ENCODE data around the gene DCAF11.

DCAF11 gene

DNA sequence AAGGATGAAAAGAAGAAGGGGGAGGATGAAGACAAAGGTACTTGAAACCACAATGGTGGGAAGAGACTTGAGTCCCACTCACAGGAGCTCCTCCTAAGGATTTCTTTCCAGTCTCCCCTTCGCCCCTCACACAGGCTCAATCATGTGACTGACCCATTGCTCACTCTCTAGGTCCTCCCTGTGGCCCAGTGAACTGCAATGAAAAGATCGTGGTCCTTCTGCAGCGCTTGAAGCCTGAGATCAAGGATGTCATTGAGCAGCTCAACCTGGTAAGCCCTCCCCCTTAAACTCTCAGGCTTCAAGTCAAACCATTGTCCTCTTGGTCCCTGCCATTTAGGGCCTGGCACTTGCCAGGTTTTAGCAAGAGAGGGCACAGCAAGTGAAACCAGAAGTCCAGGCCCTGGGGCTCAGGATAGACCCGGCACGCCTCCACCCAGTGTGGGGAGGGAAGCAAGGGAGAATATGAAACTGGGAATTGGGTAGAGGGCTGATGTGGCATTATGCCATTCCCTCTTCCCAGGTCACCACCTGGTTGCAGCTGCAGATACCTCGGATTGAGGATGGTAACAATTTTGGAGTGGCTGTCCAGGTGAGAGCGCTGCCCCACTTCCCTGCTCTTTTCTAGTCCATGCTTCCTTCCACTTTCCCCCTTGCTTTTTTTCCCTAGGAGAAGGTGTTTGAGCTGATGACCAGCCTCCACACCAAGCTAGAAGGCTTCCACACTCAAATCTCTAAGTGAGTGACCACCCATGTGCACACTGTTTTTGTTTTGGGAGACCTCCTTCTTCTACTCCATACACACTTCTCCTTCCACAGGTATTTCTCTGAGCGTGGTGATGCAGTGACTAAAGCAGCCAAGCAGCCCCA lies 23.2 kb downstream of the DCAF11 start:
- no peak for DNase-seq

- no peak for DNase-seq
These were observed 24.1 kb downstream of the DCAF11 start for GRCh38 chr14:24138396-24139271.

DNA sequence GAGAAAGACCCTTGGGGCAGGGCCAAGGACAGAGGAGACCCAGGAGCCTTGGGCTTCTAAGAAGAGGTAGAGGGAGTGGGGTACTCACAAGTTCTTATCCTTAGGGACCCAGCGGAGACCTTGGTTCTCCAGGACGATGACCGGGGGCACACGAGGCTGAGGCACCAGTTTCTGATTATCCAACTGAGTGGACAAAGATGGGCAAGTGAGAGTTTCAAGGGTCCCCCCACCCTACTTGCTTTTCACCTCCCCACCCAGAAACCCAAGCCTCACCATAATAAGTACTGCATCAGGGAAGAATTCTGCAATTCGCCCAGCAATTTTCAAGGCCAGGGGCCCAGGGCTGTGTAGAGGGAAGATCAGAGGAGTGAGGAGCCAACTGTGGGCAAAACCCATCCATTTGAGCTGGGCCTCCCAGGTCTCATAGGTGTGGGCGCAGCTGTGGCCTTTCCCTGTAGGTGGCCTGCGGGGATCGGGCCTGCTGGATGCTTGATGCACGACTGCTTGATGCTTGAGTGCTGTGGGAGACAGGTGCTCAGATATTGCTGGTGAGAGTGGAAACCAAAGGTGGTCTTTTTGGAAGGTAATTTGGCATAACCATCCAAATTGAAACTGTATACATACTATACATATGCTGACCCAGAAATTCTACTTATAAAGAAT lies 24.8 kb downstream of the DCAF11 start:
- no peak for DNase-seq

GRCh38 chr14:24141097-24141880 lies 26.7 kb downstream of the DCAF11 start, which contains the start of gene EMC9:
Gene EMC9, minus strand, starts transcription at chr14:24141591. Its CDS starts 287 bp downstream, at chr14:24141304.
- peak; percentile 85 to 100 (median 99) for DNase-seq

- no peak for DNase-seq
These were observed 28.9 kb downstream of the DCAF11 start for GRCh38 chr14:24143511-24143910.

DNA sequence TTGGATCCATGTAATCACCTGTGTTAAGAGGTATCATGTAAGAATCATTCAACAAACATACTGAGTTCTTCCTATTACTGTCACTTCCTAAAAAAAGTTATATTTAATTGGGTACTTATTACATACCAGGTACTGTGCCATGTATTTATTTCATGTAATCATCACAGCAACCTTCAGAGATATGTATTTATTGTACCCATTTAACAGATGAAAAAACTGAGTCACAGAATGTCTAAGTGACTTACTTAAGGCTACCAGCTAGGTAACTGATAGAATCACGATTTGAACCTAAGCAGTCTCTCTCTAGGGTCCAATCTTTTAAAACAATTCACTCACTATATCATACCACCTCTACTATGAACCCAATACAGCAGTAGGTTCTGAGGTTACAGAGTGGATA lies 29.9 kb downstream of the DCAF11 start:
- DNase-seq, result no peak

DNA sequence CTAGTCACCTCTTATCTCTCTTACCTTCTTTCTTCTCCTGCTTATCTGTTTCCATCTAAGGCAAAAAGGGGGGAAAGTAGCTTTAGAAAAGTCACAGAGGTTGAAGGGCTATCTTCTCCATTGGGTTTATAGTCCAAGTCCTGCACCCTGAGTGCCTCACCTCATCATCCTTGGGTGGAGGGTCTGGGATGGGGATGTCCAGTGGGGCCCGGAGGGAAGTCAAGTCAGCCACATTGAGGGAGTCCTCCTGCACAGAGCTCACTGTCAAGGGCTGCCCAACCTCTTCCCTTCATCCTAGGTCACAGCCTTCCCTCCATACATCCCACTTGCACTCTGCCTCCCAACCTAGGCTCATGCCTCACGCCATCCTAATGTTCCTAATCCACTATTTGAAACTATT lies 30.6 kb downstream of the DCAF11 start:
- DNase-seq, result no peak

- DNase-seq, result no peak
These were observed 31.3 kb downstream of the DCAF11 start for GRCh38 chr14:24145690-24146452.

DNA sequence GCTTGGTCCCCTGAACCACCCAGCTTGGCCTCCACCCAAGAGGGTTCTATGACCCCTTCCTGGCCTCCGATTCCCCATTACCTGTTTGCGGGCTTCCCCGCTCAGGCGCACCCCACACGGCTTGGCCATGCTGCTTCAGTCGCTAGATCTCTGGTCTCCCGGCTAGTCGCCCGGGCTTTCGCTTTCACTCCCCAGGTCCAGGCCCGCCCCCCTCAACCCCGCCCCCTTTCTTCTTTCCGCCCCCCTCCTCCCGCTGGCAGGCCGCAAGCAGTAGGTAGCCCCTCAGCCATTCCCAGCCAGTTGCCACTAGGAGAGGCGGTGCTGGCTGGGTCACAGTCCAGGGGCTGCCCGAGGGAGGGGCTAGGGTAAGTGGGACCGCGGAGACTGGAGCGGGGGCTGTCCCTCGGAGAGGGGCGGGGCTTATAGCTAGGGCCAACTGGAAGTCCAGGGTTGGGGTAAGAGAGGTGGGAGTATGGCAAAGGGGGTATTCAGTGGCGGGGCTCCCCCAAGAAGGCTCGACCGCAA lies 31.9 kb downstream of the DCAF11 start, which contains the start of gene PSME2:
TSS of gene PSME2 (minus strand) at position 158 of the 525 bp plus-strand sequence. CDS start at position 129, 29 bp downstream.
- peak in 57 of 58 donors; percentile 57 to 91 (median 83) for DNase-seq

DNA sequence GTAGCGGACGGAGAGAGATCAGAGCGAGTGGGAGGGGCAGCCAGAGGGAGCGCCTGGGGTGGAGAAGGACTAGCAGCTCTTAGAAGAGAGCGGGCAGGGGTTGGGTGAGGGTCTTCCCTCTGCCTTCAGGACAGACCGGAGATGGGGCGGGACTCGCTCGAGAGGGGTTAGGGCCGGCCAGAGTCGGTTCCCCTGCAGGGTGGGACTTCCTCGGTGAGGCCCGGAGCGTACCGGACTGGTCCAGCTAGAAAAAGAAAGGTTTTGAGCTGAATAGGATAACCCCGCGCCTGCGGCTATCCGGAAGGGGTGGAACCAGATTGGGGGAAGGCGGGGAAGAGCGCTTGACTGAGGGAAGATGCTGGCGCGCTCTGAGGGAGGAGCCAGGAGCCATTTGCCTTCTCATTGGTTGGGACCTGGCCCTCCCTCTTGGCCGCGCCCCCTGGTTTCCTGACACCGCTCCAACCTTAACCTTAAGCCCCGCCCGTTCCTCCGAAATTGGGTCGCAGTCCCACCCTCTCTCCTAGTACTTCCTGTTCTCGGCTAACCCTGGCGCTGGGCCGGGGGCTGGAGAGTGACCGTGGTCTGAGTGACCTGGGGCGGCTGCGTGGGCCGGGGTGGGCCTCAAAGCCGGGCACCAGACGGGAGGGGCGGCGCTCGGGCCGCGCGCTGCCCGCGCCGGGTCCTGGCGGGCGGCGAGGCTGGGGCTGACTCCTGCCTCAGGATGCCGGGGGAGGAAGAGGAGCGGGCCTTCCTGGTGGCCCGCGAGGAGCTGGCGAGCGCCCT lies 32.6 kb downstream of the DCAF11 start, which contains the start of gene RNF31:
TSS of gene RNF31 (plus strand) at position 521 of the 783 bp plus-strand sequence. CDS start at position 722, 201 bp downstream.
- DNase-seq, result peak; percentile 73 to 98 (median 96)

DNA sequence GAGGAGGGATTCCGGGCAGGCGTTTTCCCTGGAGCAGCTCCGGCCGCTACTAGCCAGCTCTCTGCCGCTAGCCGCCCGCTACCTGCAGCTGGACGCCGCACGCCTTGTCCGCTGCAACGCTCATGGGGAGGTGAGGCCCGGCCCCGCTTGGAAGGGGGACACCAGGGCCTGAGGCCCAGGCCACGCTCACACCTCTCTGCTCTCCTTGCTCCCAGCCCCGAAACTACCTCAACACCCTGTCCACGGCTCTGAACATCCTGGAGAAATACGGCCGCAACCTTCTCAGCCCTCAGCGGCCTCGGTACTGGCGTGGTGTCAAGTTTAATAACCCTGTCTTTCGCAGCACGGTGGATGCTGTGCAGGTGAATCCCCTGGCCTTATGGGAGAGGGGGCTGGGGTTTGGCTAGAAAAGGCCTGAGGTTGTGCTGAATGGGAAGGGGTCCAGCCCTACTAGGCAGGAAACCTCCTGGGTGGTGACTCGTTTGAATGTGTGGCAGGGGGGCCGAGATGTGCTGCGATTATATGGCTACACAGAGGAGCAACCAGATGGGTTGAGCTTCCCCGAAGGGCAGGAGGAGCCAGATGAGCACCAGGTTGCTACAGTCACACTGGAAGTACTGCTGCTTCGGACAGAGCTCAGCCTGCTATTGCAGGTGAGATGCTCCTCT lies 33.3 kb downstream of the DCAF11 start:
- DNase-seq, result peak in 2 of 58 donors; percentile 44 to 53

DNA sequence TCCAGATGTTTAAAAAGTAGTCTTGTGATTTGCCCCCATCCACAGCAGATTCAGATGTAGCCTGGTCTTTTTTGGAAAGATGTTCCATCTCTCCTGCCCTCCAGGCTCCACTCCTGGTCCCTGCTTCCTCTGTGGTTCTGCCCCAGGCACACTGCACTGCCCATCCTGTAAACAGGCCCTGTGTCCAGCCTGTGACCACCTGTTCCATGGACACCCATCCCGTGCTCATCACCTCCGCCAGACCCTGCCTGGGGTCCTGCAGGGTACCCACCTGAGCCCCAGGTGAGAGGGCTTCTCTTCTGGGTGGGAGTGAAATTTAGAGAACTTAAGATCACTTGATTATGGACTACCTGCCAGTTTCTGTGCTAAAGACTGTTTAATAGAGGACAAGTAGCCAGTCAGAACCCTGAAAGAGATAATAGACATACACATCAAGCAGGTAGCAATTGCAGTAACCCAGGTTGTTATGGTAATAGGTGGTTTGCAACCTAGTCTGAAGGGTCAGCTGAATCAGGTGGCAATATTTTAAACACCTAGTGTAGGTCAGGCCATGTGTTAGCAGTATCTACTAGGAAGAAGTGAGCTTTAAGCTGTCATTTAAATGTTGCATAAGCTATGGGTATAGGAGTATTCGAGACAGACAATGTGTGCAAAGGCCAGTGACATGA lies 34.9 kb downstream of the DCAF11 start:
- DNase-seq, result no peak

DNA sequence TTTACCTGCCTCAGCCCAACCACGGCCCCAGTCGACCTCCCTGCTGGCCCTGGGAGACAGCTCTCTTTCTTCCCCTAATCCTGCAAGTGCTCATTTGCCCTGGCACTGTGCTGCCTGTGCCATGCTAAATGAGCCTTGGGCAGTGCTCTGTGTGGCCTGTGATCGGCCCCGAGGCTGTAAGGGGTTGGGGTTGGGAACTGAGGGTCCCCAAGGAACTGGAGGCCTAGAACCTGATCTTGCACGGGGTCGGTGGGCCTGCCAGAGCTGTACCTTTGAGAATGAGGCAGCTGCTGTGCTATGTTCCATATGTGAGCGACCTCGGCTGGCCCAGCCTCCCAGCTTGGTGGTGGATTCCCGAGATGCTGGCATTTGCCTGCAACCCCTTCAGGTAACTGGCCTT lies 35.5 kb downstream of the DCAF11 start:
- no peak for DNase-seq

DNA sequence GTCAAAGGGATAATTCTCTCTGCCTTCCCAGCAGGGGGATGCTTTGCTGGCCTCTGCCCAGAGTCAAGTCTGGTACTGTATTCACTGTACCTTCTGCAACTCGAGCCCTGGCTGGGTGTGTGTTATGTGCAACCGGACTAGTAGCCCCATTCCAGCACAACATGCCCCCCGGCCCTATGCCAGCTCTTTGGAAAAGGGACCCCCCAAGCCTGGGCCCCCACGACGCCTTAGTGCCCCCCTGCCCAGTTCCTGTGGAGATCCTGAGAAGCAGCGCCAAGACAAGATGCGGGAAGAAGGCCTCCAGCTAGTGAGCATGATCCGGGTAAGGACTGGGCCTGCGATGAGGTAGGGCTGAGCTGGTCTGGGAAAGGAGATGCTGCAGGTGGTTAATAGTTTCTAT lies 36.0 kb downstream of the DCAF11 start:
- no peak for DNase-seq

- DNase-seq, result no peak
These were observed 36.4 kb downstream of the DCAF11 start for GRCh38 chr14:24150993-24151392.

- no peak for DNase-seq
These were observed 37.0 kb downstream of the DCAF11 start for GRCh38 chr14:24151404-24152080.

DNA sequence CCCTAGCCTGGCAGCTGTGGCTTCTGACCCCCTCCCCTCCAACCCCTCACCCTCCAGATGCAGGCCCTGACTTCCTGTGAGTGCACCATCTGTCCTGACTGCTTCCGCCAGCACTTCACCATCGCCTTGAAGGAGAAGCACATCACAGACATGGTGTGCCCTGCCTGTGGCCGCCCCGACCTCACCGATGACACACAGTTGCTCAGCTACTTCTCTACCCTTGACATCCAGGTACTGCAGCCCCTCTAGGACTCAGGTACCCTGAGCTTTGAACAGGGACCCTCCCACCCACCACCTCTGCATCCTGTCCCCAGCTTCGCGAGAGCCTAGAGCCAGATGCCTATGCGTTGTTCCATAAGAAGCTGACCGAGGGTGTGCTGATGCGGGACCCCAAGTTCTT lies 40.5 kb downstream of the DCAF11 start:
- DNase-seq, result no peak
